H1 (cell line): Measurements from ENCODE around the gene MRPL9. TPM values are rescaled to one million over a fixed set of nuclear protein-coding genes. Genes with fewer than 3 reads are reported as not detected.

ENCODE experiments used
- CTCF ChIA-PET: fragments of 300-600 bp; sonication (Branson Sonifier 250); formaldehyde crosslinking; loops from one replicate; lab custom pipeline; 2021; ENCODE audit not compliant: partially characterized antibody; lab: Charles Lee
- POLR2A ChIA-PET: fragments of 300-600 bp; sonication (Branson Sonifier 250); formaldehyde crosslinking; loops from one replicate; lab custom pipeline; 2021; ENCODE audit warnings: inconsistent platforms; ENCODE audit not compliant: partially characterized antibody; lab: Charles Lee
- DNase-seq, 2 experiments: peaks; one replicate each; pipeline versions ENCODE4 v3.0.0 to v3.0.0-alpha.2; 2010 to 2022; ENCODE audit warnings: low spot score in 2 of 2, low read depth in 1 of 2, mixed read lengths in 1 of 2
- FAIRE-seq: peaks from 2 replicates; lab custom pipeline; 2011; peaks lifted over from hg19 to GRCh38; lab: Jason Lieb, UNC
- H2AFZ ChIP-seq: 2 replicates; pipeline ENCODE4 v1.8.1; 2012; ENCODE audit warnings: low read length, inconsistent platforms
- H2AK5ac ChIP-seq: 2 replicates; pipeline ENCODE4 v1.6.1; 2013; ENCODE audit warnings: low read depth, low read length
- H2BK120ac ChIP-seq: replicated peaks from 2 replicates; pipeline ENCODE3; 2013; ENCODE audit warnings: low read depth, low read length, inconsistent platforms
- H2BK12ac ChIP-seq: 2 replicates; pipeline ENCODE4 v1.6.1; 2013; ENCODE audit warnings: low read depth, low read length
- H2BK15ac ChIP-seq: 2 replicates; pipeline ENCODE4 v1.6.1; 2013; ENCODE audit warnings: low read length
- H2BK20ac ChIP-seq: 2 replicates; pipeline ENCODE4 v1.6.1; 2013; ENCODE audit warnings: low read length
- H2BK5ac ChIP-seq: 2 replicates; pipeline ENCODE4 v1.6.1; 2013; ENCODE audit warnings: low read depth, low read length
- H3K14ac ChIP-seq: 2 replicates; pipeline ENCODE4 v1.6.1; 2013; ENCODE audit warnings: inconsistent platforms; ENCODE audit not compliant: insufficient read length
- H3K18ac ChIP-seq: 2 replicates; pipeline ENCODE4 v1.6.1; 2013; ENCODE audit warnings: low read length; ENCODE audit errors: extremely low read depth
- H3K23ac ChIP-seq: 2 replicates; pipeline ENCODE4 v1.6.1; 2013; ENCODE audit warnings: inconsistent platforms; ENCODE audit not compliant: insufficient read length
- H3K23me2 ChIP-seq: 2 replicates; pipeline ENCODE4 v1.6.1; 2013; ENCODE audit warnings: low read depth, low read length
- H3K27ac ChIP-seq: 2 replicates; pipeline ENCODE4 v1.6.1; 2011; ENCODE audit warnings: low read depth, low read length, inconsistent platforms
- H3K27me3 ChIP-seq, 4 experiments: replicated peaks in 1 of 4; 1 replicate in 1 of 4; 2 replicates in 3 of 4; pipeline versions ENCODE4 v1.6.1 to v1.8.1; 2011 to 2013; ENCODE audit warnings: low read length in 3 of 4, mild to moderate bottlenecking in 3 of 4, inconsistent platforms in 2 of 4, mixed read lengths in 2 of 4, moderate library complexity in 1 of 4; ENCODE audit not compliant: control insufficient read depth in 3 of 4, insufficient read depth in 3 of 4; ENCODE audit errors: extremely low read depth in 1 of 4
- H3K36me3 ChIP-seq, 4 experiments: 2 replicates each; pipeline versions ENCODE4 v1.6.1 to v1.8.1; 2011 to 2013; ENCODE audit warnings: mild to moderate bottlenecking in 4 of 4, low read length in 3 of 4, moderate library complexity in 2 of 4, control low read depth in 1 of 4, inconsistent platforms in 1 of 4; ENCODE audit not compliant: insufficient read depth in 4 of 4, control insufficient read depth in 2 of 4
- H3K4ac ChIP-seq: replicated peaks from 2 replicates; pipeline ENCODE3; 2013; ENCODE audit warnings: low read length, low read depth, mixed read lengths, inconsistent platforms; ENCODE audit not compliant: insufficient read length
- H3K4me1 ChIP-seq, 4 experiments: replicated peaks in 1 of 4; 1 replicate in 1 of 4; 2 replicates in 3 of 4; pipeline versions ENCODE4 v1.6.1 to v1.8.1; 2011 to 2013; ENCODE audit warnings: low read length in 3 of 4, inconsistent platforms in 2 of 4, mixed read lengths in 1 of 4; ENCODE audit not compliant: insufficient read depth in 4 of 4, control insufficient read depth in 3 of 4
- H3K4me2 ChIP-seq, 2 experiments: 2 replicates each; pipeline versions ENCODE4 v1.6.1 to v1.8.1; 2011 to 2013; ENCODE audit warnings: low read depth in 2 of 2, low read length in 2 of 2, control low read depth in 1 of 2, inconsistent platforms in 1 of 2, mild to moderate bottlenecking in 1 of 2; ENCODE audit not compliant: insufficient read depth in 1 of 2
- H3K4me3 ChIP-seq, 4 experiments: fragments of 200-600, 300-600 bp in 1 of 4; sonication (generic), shearing (Covaris generic), sonication (Bioruptor Twin) in 1 of 4; 2 replicates each; pipeline versions ENCODE4 v1.5.1 to v1.8.1; 2011 to 2016; ENCODE audit warnings: low read length in 4 of 4, low read depth in 3 of 4, control low read depth in 2 of 4, inconsistent platforms in 2 of 4, mild to moderate bottlenecking in 2 of 4, mixed read lengths in 1 of 4, moderate library complexity in 1 of 4; ENCODE audit not compliant: insufficient read depth in 2 of 4; ENCODE audit errors: extremely low read depth in 1 of 4
- H3K56ac ChIP-seq: replicated peaks from 2 replicates; pipeline ENCODE3; 2013; ENCODE audit warnings: low read depth, mild to moderate bottlenecking, mixed read lengths, low read length, inconsistent platforms; ENCODE audit not compliant: insufficient read length
- H3K79me1 ChIP-seq: 2 replicates; pipeline ENCODE4 v1.6.1; 2013; ENCODE audit warnings: low read depth, low read length, control low read depth
- H3K79me2 ChIP-seq, 2 experiments: 2 replicates each; pipeline versions ENCODE4 v1.6.1 to v1.8.1; 2012 to 2013; ENCODE audit warnings: low read length in 2 of 2, mild to moderate bottlenecking in 2 of 2, inconsistent platforms in 1 of 2; ENCODE audit not compliant: insufficient read depth in 2 of 2, control insufficient read depth in 1 of 2
- H3K9ac ChIP-seq, 4 experiments: replicated peaks in 1 of 4; 1 replicate in 1 of 4; 2 replicates in 3 of 4; pipeline versions ENCODE4 v1.6.1 to v1.8.1; 2011 to 2013; ENCODE audit warnings: low read depth in 3 of 4, low read length in 3 of 4, control low read depth in 2 of 4, mild to moderate bottlenecking in 2 of 4, moderate library complexity in 2 of 4, inconsistent platforms in 1 of 4; ENCODE audit errors: extremely low read depth in 1 of 4
- H3K9me3 ChIP-seq, 2 experiments: 2 replicates each; pipeline versions ENCODE4 v1.6.1 to v1.8.1; 2012 to 2013; ENCODE audit warnings: mild to moderate bottlenecking in 2 of 2, moderate library complexity in 2 of 2, control low read depth in 1 of 2, inconsistent platforms in 1 of 2, low read depth in 1 of 2, low read length in 1 of 2, mixed read lengths in 1 of 2; ENCODE audit not compliant: insufficient read depth in 2 of 2
- H4K20me1 ChIP-seq, 2 experiments: replicated peaks in 1 of 2; 2 replicates each; pipeline versions ENCODE3 to v1.8.1; 2011 to 2013; ENCODE audit warnings: inconsistent platforms in 2 of 2, low read length in 2 of 2, mild to moderate bottlenecking in 1 of 2; ENCODE audit not compliant: insufficient read depth in 2 of 2, control insufficient read depth in 1 of 2
- H4K5ac ChIP-seq: 2 replicates; pipeline ENCODE4 v1.6.1; 2013; ENCODE audit warnings: low read length, low read depth, mixed read lengths, inconsistent platforms; ENCODE audit not compliant: insufficient read length
- H4K8ac ChIP-seq: 2 replicates; pipeline ENCODE4 v1.8.0; 2013; ENCODE audit warnings: mild to moderate bottlenecking, moderate library complexity, low read length, inconsistent platforms; ENCODE audit not compliant: insufficient read depth; ENCODE audit errors: extremely low read depth
- H4K91ac ChIP-seq: replicated peaks from 2 replicates; pipeline ENCODE3; 2013; ENCODE audit warnings: low read length, mixed read lengths, inconsistent platforms; ENCODE audit not compliant: insufficient read length
- EGR1 ChIP-seq: IDR thresholded peaks from 2 replicates; pipeline ENCODE4 v1.6.1; 2011; ENCODE audit warnings: low read depth, low read length, borderline replicate concordance
- SIN3A ChIP-seq, 2 experiments: IDR thresholded peaks in 1 of 2; conservative IDR thresholded peaks in 1 of 2; 2 replicates each; pipeline ENCODE4 v1.6.1; 2011 to 2012; ENCODE audit warnings: low read length in 2 of 2, improper control_type of control experiment in 1 of 2, low read depth in 1 of 2, mild to moderate bottlenecking in 1 of 2
- ZNF274 ChIP-seq: IDR thresholded peaks from 2 replicates; pipeline ENCODE4 v1.7.0; 2012; ENCODE audit warnings: low read length, borderline replicate concordance; ENCODE audit errors: extremely low read depth
- WGBS, 2 experiments: shearing (Covaris generic) in 1 of 2; methylation state at CpG; one replicate each; pipeline versions ENCODE4 v1.1.6 to v1.1.7; 2013 to 2015; ENCODE audit warnings: low lambda C conversion rate in 2 of 2, mixed read lengths in 2 of 2, inconsistent platforms in 1 of 2, low coverage in 1 of 2, missing lambda C conversion rate in 1 of 2; ENCODE audit not compliant: insufficient replicate concordance in 2 of 2, insufficient coverage in 1 of 2, insufficient read length in 1 of 2; ENCODE audit errors: extremely low coverage in 1 of 2, missing lambda C conversion rate in 1 of 2; 5-methylcytosine and 5-hydroxymethylcytosine counted together
- polyA plus RNA-seq, 7 experiments: library from polyadenylated mRNA; depleted of rRNA in 3 of 7; stranded (reverse) in 5 of 7; unstranded in 2 of 7; fragments of >200 nt in 5 of 7; fragments of 200-250 nt in 2 of 7; gene quantifications; 1 replicate in 5 of 7; 2 replicates in 1 of 7; 4 replicates in 1 of 7; pipeline versions ENCODE4 v1.2.1 to v1.2.3, GENCODE V29; 2011 to 2013; ENCODE audit warnings: missing spikeins in 2 of 7, mixed read lengths in 2 of 7
- total RNA-seq: library from RNA; stranded (reverse); fragmentation: NEBNext Ultra II Directional; extraction: Animal tissue kit (Norgen Biotek cat#: 25700); gene quantifications from 2 replicates; pipeline ENCODE4 v1.2.1, GENCODE V29; 2021

Gene MRPL9
- total and polyA plus RNA-seq, 2 of the 8 experiments (the other 6 are each of a cell fraction or from before 2014, with no cell fraction given): 74.9 to 113 TPM

DNA sequence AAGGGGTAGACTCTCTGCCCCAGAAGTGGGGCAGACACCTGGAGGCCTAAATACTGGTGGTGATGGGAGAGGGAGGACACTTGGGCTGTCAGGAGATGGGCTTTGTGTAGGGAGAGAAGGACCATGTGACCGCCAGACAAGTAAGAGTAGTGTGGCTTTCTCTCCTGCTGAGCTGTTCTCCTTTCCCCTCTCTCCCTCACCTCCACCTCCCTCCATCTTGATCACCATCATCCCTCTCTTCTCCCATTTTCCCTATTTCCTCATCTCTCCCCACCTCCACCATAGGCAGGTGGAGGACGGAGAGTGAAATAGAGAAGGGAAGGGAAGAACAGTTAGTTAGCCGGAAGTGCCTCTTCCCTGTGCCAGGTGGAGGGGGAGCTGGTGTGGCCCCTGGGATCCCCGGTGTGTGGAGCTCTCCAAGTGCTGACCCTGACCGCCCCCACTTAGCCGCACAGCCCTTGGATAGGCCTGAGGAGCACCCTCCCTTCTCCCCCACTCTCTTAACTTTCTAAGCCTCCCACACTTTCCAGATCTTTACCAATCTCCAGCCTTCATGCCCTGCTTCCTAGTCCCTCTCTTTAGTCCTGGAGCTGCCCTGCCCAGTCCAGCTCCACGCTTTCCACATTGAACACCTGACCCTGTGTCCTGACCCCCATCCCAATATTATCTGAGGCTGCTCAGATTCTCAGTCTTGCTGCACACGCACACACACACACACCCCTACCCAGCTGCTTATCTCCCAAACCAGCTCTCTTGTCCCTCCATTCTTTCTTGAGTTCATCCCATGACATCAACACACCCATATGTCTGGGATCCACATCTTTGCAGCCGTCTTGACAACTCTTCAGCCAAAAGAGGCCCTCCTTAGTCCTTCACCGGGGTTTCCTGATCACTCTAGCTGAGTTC is 48.2 kb downstream of the MRPL9 start:
- Histone ChIP-seq H3K27me3 (peaks cover 0 to 17% (median 10%) of the 10 kb centered on the region in 4 experiments; a peak in 5 of 7 replicates), H2BK20ac (no peak overlapping the region), H4K91ac (no peak overlapping the region), H4K20me1 (no peaks in the 10 kb centered on the region), H3K9me3 (no peaks in the 10 kb centered on the region), H3K27ac (no peak overlapping the region), H3K4me2 (no peak overlapping the region; a peak in 1 of 4 replicates), H3K18ac (no peak overlapping the region), H2AK5ac (no peak overlapping the region), H3K56ac (no peak overlapping the region), H2BK12ac (peak overlapping the region; percentile 50; the same call in 1 of the 2 replicates), H3K36me3 (no peaks in the 10 kb centered on the region), H4K8ac (no peak overlapping the region), H2BK5ac (no peak overlapping the region), H3K9ac (no peak overlapping the region), H3K79me2 (no peaks in the 10 kb centered on the region), H2BK120ac (no peak overlapping the region), H2BK15ac (no peak overlapping the region), H4K5ac (no peak overlapping the region), H3K23me2 (peaks cover 8% of the 10 kb centered on the region; the same call in 1 of the 2 replicates), H3K4me1 (peaks cover 0 to 6% (median 3%) of the 10 kb centered on the region in 4 experiments; a peak in 5 of 7 replicates), H3K14ac (no peak overlapping the region), H3K79me1 (no peaks in the 10 kb centered on the region; the same call in 1 of the 2 replicates), H3K4me3 (no peak overlapping the region), H3K23ac (no peak overlapping the region), H3K4ac (no peak overlapping the region), H2AFZ (no peak overlapping the region)
- TF ChIP-seq SIN3A (conservative IDR thresholded peaks at IDR 0.05 in 1 of 2, IDR thresholded peaks at IDR 0.05 in 1 of 2; ENCODE audit: low read depth in 1 of 2, low read length in 2 of 2) (peak; percentile 40 to 83; a peak in 2 of 4 replicates), EGR1 (0 out of 2 replicates have a peak, but pooled peaks have one; percentile 31), ZNF274 (no peak)
- ChIA-PET POLR2A (interaction anchor here (0.5 to 3.5 kb wide), 6 partner anchors 13 to 175 kb away, joined by 3 to 15 read pairs (median 4); partner anchors contain the start of gene TUFT1), CTCF (interaction anchor here (0.5 to 4.8 kb wide), 25 partner anchors 9 to 1251 kb away, joined by 3 to 41 read pairs (median 4); no protein-coding TSS in a partner anchor)
- FAIRE-seq (no peak), DNase-seq (no peak)
- WGBS, 2 experiments: 85% methylated on average over 9 of the region's 10 CpGs; no CpG with 5 or more reads in 1 of the 2 experiments
